K562 (cell line): ENCODE measurements around the gene GRIK2. TPM values are rescaled to one million over a fixed set of nuclear protein-coding genes. Genes with fewer than 3 reads are reported as not detected.

ENCODE experiments used
- ATAC-seq: fragments of 200-7000 bp; cut with Tn5 transposase; 3 replicates; pipeline ENCODE4 v1.9.1; 2020; ENCODE audit warnings: moderate library complexity
- BruUV-seq: library from RNA; stranded (reverse); fragments of 400-500 nt; replicated peaks from 2 replicates; lab custom pipeline; 2021; lab: Mats Ljungman, UMichigan
- CTCF ChIA-PET: fragments of 300-600 bp; formaldehyde crosslinking; extraction: SDS; loops from one replicate; lab custom pipeline; 2021; ENCODE audit warnings: low intra/inter-chr PET ratio; lab: Yijun Ruan, JAX
- POLR2A ChIA-PET: fragments of 300-600, 350-650 bp; sonication (Branson Sonifier 250); formaldehyde crosslinking; extraction: SDS; loops from one replicate; lab custom pipeline; 2021; ENCODE audit warnings: antibody characterized with exemption, inconsistent platforms; lab: Yijun Ruan, JAX
- DNase-seq, 4 experiments: peaks; one replicate each; pipeline versions ENCODE4 v3.0.0 to v3.0.0-alpha.2; 2011 to 2018; ENCODE audit warnings: low spot score in 3 of 4, mixed read lengths in 3 of 4; ENCODE audit errors: extremely low read depth in 1 of 4
- FAIRE-seq: peaks from 2 replicates; lab custom pipeline; 2011; peaks lifted over from hg19 to GRCh38; lab: Jason Lieb, UNC
- H2AFZ ChIP-seq: 2 replicates; pipeline ENCODE4 v1.6.0; 2011; ENCODE audit warnings: low read depth, low read length, control low read depth, inconsistent platforms
- H3K27ac ChIP-seq: fragments of 200-600 bp; 3 replicates; pipeline ENCODE4 v1.8.0; 2011; ENCODE audit warnings: low read depth, mild to moderate bottlenecking, control low read depth, inconsistent platforms, low read length, moderate library complexity, mixed read lengths; ENCODE audit errors: extremely low read depth
- H3K27me3 ChIP-seq, 2 experiments: fragments of 300-600 bp in 1 of 2; 2 replicates in 1 of 2; 3 replicates in 1 of 2; pipeline versions ENCODE4 v1.6.0 to v1.8.0; 2011; ENCODE audit warnings: inconsistent platforms in 2 of 2, low read length in 2 of 2, mild to moderate bottlenecking in 1 of 2, mixed read lengths in 1 of 2, moderate library complexity in 1 of 2; ENCODE audit not compliant: control insufficient read depth in 2 of 2, insufficient read depth in 2 of 2
- H3K36me3 ChIP-seq: fragments of 300-600 bp; 3 replicates; pipeline ENCODE4 v1.8.0; 2011; ENCODE audit warnings: mild to moderate bottlenecking, low read length, inconsistent platforms; ENCODE audit not compliant: control insufficient read depth, insufficient read depth
- H3K4me1 ChIP-seq, 2 experiments: fragments of 200-600 bp in 1 of 2; replicated peaks in 1 of 2; 2 replicates in 1 of 2; 3 replicates in 1 of 2; pipeline versions ENCODE4 v1.5.1 to v1.8.0; 2011; ENCODE audit warnings: inconsistent platforms in 2 of 2, low read length in 2 of 2, mild to moderate bottlenecking in 1 of 2, mixed read lengths in 1 of 2, moderate library complexity in 1 of 2; ENCODE audit not compliant: control insufficient read depth in 2 of 2, insufficient read depth in 2 of 2
- H3K4me2 ChIP-seq: 2 replicates; pipeline ENCODE4 v1.6.1; 2011; ENCODE audit warnings: low read length, control low read depth, inconsistent platforms, mixed read lengths; ENCODE audit not compliant: insufficient read depth
- H3K4me3 ChIP-seq: fragments of 200-600 bp; sonication (generic), shearing (Covaris generic); 2 replicates; pipeline ENCODE4 v1.5.1; 2016; ENCODE audit warnings: control low read depth, inconsistent platforms
- H3K79me2 ChIP-seq: fragments of 200-600 bp; 3 replicates; pipeline ENCODE4 v1.8.0; 2011; ENCODE audit warnings: low read length, inconsistent platforms; ENCODE audit not compliant: control insufficient read depth, insufficient read depth
- H3K9ac ChIP-seq, 2 experiments: 2 replicates each; pipeline versions ENCODE4 v1.6.0 to v1.6.1; 2011; ENCODE audit warnings: low read depth in 2 of 2, low read length in 2 of 2, control low read depth in 1 of 2, inconsistent platforms in 1 of 2, mild to moderate bottlenecking in 1 of 2, mixed read lengths in 1 of 2; ENCODE audit not compliant: insufficient read depth in 1 of 2
- H3K9me1 ChIP-seq: one replicate; pipeline ENCODE4 v1.6.0; 2011; ENCODE audit warnings: inconsistent platforms, mild to moderate bottlenecking, low read length, moderate library complexity; ENCODE audit not compliant: control insufficient read depth, insufficient read depth
- H3K9me3 ChIP-seq: replicated peaks from 2 replicates; pipeline ENCODE4 v1.5.1; 2011; ENCODE audit warnings: low read depth, low read length, inconsistent platforms; ENCODE audit not compliant: control insufficient read depth, insufficient read depth
- H4K20me1 ChIP-seq: replicated peaks from 2 replicates; pipeline ENCODE4 v1.6.1; 2011; ENCODE audit warnings: low read length, inconsistent platforms, mixed read lengths; ENCODE audit not compliant: control insufficient read depth, insufficient read depth
- CBFA2T2 ChIP-seq: fragments of 450-650 bp; conservative IDR thresholded peaks from 2 replicates; pipeline ENCODE4 v1.6.1; 2017; ENCODE audit warnings: mild to moderate bottlenecking
- FOXK1 ChIP-seq: sonication (generic); formaldehyde crosslinking; IDR thresholded peaks from 2 replicates; pipeline ENCODE4 v1.8.0; 2022; ENCODE audit warnings: missing genetic modification reagents, mild to moderate bottlenecking, borderline replicate concordance
- HMGXB4 ChIP-seq: sonication (generic); formaldehyde crosslinking; IDR thresholded peaks from 2 replicates; pipeline ENCODE4 v1.8.1; 2023; ENCODE audit warnings: mild to moderate bottlenecking, missing genetic modification reagents
- NFRKB ChIP-seq: fragments of 450-650 bp; IDR thresholded peaks from 2 replicates; pipeline ENCODE4 v1.6.1; 2016; ENCODE audit warnings: low read depth
- in situ Hi-C: fragments of 300-500 bp; cut with MboI; formaldehyde crosslinking; loops from 4 replicates; pipeline ENCODE4 v1.15.0; 2018; ENCODE audit warnings: inconsistent platforms, mixed read lengths
- intact Hi-C: fragments of 100-400 bp; cut with micrococcal nuclease; formaldehyde crosslinking; loops from 2 replicates; pipeline ENCODE4 v1.14.2; 2022
- polyA plus RNA-seq, 8 experiments: library from polyadenylated mRNA; depleted of rRNA in 4 of 8; stranded (reverse) in 5 of 8; unstranded in 3 of 8; fragments of >200 nt; fragmentation: Nextera tagmentation in 2 of 8; fragmentation: Illumina TruSeq in 1 of 8; extraction: Ambion mirVana in 2 of 8; extraction: Trizol in 1 of 8; gene quantifications; 2 replicates each; pipeline versions ENCODE4 v1.2.1 to v1.2.3, GENCODE V29; 2011 to 2014; ENCODE audit warnings: inconsistent platforms in 1 of 8, missing spikeins in 1 of 8
- total RNA-seq, 7 experiments: library from RNA; depleted of rRNA in 6 of 7; stranded (reverse); fragments of >200 nt in 6 of 7; fragmentation: Illumina TruSeq in 2 of 7; extraction: Trizol in 2 of 7; gene quantifications; 2 replicates each; pipeline versions ENCODE4 v1.2.1 to v1.2.3, GENCODE V29; 2011 to 2021; ENCODE audit warnings: low replicate concordance in 1 of 7

GRIK2 gene
- total and polyA plus RNA-seq, 9 of the 15 experiments (the other 6 are each of a cell fraction or from before 2014, with no cell fraction given), result not detected

DNA sequence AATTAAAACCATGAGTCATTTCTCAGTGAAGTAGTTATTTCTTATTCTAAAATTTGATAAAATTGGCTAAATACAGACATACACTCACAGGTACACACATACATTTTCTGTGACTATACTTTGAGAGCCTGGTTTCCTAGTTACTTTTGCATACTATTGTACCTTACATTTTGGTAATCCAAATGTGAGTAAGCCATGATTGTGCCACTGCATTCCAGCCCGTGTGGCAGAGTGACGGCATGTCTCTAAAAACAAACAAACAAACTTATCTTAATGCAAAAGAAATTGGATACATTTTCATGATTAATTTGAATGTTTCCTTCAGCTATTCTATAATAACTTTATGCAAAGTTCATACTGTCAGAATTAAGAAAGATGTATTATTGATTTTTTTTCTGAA, 628.8 kb downstream of the GRIK2 start (continued):
- TF ChIP-seq FOXK1 (CRISPR knock-in tag), result no peak

- Histone ChIP-seq H3K36me3 (no peaks in the 10 kb centered on the region), H3K9me3 (no peaks in the 10 kb centered on the region), H3K4me1 (no peaks in the 10 kb centered on the region), H3K4me2 (no peak overlapping the region), H3K9ac (no peak overlapping the region), H2AFZ (no peak overlapping the region), H3K27ac (no peak overlapping the region), H3K27me3 (no peaks in the 10 kb centered on the region), H3K9me1 (no peaks in the 10 kb centered on the region), H3K4me3 (no peak overlapping the region), H3K79me2 (no peaks in the 10 kb centered on the region), H4K20me1 (no peaks in the 10 kb centered on the region)
- FAIRE-seq (no peak), DNase-seq (no peak), ATAC-seq (no peak)
- in situ Hi-C loops, result no loop called here
- BruUV-seq, result no TSS peak
- TF ChIP-seq HMGXB4 (CRISPR knock-in tag) (no peak), CBFA2T2 (no peak), NFRKB (no peak)
- POLR2A ChIA-PET, result no interaction called here
- intact Hi-C loops, result no loop called here
- CTCF ChIA-PET, result no interaction called here
Observed at GRCh38 chr6:102022803-102023202, 629.3 kb downstream of the GRIK2 start.
